Fibroblast of skin of right biceps (primary cell): ENCODE measurements around the gene TRIM43B.
A peak's percentile ranks its signal among the peaks of the same experiment; 100 is the strongest.
"Not testable (repeated sequence)": the region's sequence is repeated elsewhere in the genome, so short reads cannot be mapped to it uniquely, and the experiment has no call there.

Source experiments
- DNase-seq: peaks from one replicate; pipeline ENCODE4 v3.0.0-alpha.2; 2013

Gene TRIM43B

GRCh38 chr2:95484654-95485053, at the start of gene TRIM43B:
TRIM43B (minus strand) TSS chr2:95484754; CDS start chr2:95482714, 2,040 bp downstream.
- not testable (repeated sequence) for DNase-seq

- DNase-seq: no peak
Observed at GRCh38 chr2:95531254-95531771, 46.8 kb upstream of the TRIM43B start.

GRCh38 chr2:95530734-95531133, 46.2 kb upstream of the TRIM43B start:
- DNase-seq: peak; percentile 76

GRCh38 chr2:95526360-95527341, 42.1 kb upstream of the TRIM43B start:
- peak; percentile 81 for DNase-seq

- DNase-seq: no peak
Observed at GRCh38 chr2:95525294-95526035, 40.9 kb upstream of the TRIM43B start.

GRCh38 chr2:95524195-95524594, 39.6 kb upstream of the TRIM43B start:
- no peak for DNase-seq

- no peak for DNase-seq
Observed at GRCh38 chr2:95514718-95515117, 30.2 kb upstream of the TRIM43B start.

- not testable (repeated sequence) for DNase-seq
Observed at GRCh38 chr2:95514226-95514625, 29.7 kb upstream of the TRIM43B start.

- DNase-seq: no peak
Observed at GRCh38 chr2:95509408-95509807, 24.9 kb upstream of the TRIM43B start.

GRCh38 chr2:95505222-95505621, 20.7 kb upstream of the TRIM43B start:
- DNase-seq: no peak

GRCh38 chr2:95500854-95501253, 16.3 kb upstream of the TRIM43B start:
- DNase-seq: no peak

GRCh38 chr2:95492076-95492475, 7.5 kb upstream of the TRIM43B start:
- not testable (repeated sequence) for DNase-seq

GRCh38 chr2:95475025-95475424, 9.5 kb downstream of the TRIM43B start:
- DNase-seq: not testable (repeated sequence)

GRCh38 chr2:95467984-95468383, 16.6 kb downstream of the TRIM43B start:
- DNase-seq: not testable (repeated sequence)

GRCh38 chr2:95466572-95466971, 18.0 kb downstream of the TRIM43B start:
- not testable (repeated sequence) for DNase-seq

GRCh38 chr2:95463292-95463691, 21.3 kb downstream of the TRIM43B start:
- DNase-seq: not testable (repeated sequence)

- not testable (repeated sequence) for DNase-seq
Observed at GRCh38 chr2:95445317-95445716, 39.2 kb downstream of the TRIM43B start.

GRCh38 chr2:95442474-95443099, 42.0 kb downstream of the TRIM43B start:
- DNase-seq: not testable (repeated sequence)

GRCh38 chr2:95435872-95436209, 48.7 kb downstream of the TRIM43B start:
- not testable (repeated sequence) for DNase-seq

- DNase-seq: not testable (repeated sequence)
Observed at GRCh38 chr2:95435162-95435871, 49.2 kb downstream of the TRIM43B start.

- peak; percentile 86 for DNase-seq
Observed at GRCh38 chr2:95434507-95435076, 50.0 kb downstream of the TRIM43B start.

GRCh38 chr2:95433973-95434372, 50.6 kb downstream of the TRIM43B start:
- DNase-seq: not testable (repeated sequence)
